CD4-positive, alpha-beta memory T cell (primary cell): ENCODE results near the gene TANC2. TPM values are rescaled to one million over a fixed set of nuclear protein-coding genes. Genes with fewer than 3 reads are reported as not detected.

Source experiments
- CTCF ChIA-PET: fragments of 350-600 bp; sonication (Branson Sonifier 250); formaldehyde crosslinking; loops from one replicate; lab custom pipeline; 2021; ENCODE audit warnings: inconsistent platforms; ENCODE audit not compliant: partially characterized antibody; lab: Charles Lee
- POLR2A ChIA-PET: fragments of 350-600 bp; sonication (Branson Sonifier 250); formaldehyde crosslinking; loops from one replicate; lab custom pipeline; 2021; ENCODE audit not compliant: partially characterized antibody; lab: Charles Lee
- DNase-seq, 5 donors: peaks; one replicate each; pipeline versions ENCODE4 v3.0.0 to v3.0.0-alpha.2; 2020 to 2022; ENCODE audit warnings: mixed read lengths in 1 of 5
- H3K27ac ChIP-seq: one replicate; pipeline ENCODE4 v1.7.0; 2013; ENCODE audit warnings: low read depth, low read length
- H3K27me3 ChIP-seq: 2 replicates; pipeline ENCODE4 v1.7.0; 2013; ENCODE audit warnings: mild to moderate bottlenecking, low read length, moderate library complexity; ENCODE audit not compliant: insufficient read depth
- H3K36me3 ChIP-seq: 2 replicates; pipeline ENCODE4 v1.7.0; 2013; ENCODE audit warnings: mild to moderate bottlenecking, low read length, moderate library complexity; ENCODE audit not compliant: insufficient read depth
- H3K4me1 ChIP-seq: 2 replicates; pipeline ENCODE4 v1.7.0; 2013; ENCODE audit warnings: mild to moderate bottlenecking, low read length, moderate library complexity; ENCODE audit not compliant: insufficient read depth
- H3K4me3 ChIP-seq, 2 donors: one replicate each; pipeline ENCODE4 v1.7.0; 2013; ENCODE audit warnings: low read length in 2 of 2, mild to moderate bottlenecking in 1 of 2
- H3K9me3 ChIP-seq, 2 donors: one replicate each; pipeline ENCODE4 v1.7.0; 2013; ENCODE audit warnings: low read length in 2 of 2, control low read depth in 1 of 2; ENCODE audit not compliant: control insufficient read depth in 1 of 2
- H3K27ac Mint-ChIP-seq, 7 donors: one replicate each; pipeline ENCODE4 v1.8.0; 2020 to 2021; ENCODE audit warnings: mixed read lengths in 7 of 7, mild to moderate bottlenecking in 6 of 7, inconsistent platforms in 3 of 7, moderate library complexity in 3 of 7
- H3K27me3 Mint-ChIP-seq, 2 donors: one replicate each; pipeline ENCODE4 v1.8.0; 2020 to 2021; ENCODE audit warnings: mixed read lengths in 2 of 2
- H3K36me3 Mint-ChIP-seq, 2 donors: one replicate each; pipeline ENCODE4 v1.8.0; 2020 to 2021; ENCODE audit warnings: mixed read lengths in 2 of 2, inconsistent platforms in 1 of 2, mild to moderate bottlenecking in 1 of 2
- H3K4me1 Mint-ChIP-seq, 4 donors: one replicate each; pipeline ENCODE4 v1.8.0; 2020 to 2021; ENCODE audit warnings: mixed read lengths in 4 of 4, mild to moderate bottlenecking in 1 of 4
- H3K4me3 Mint-ChIP-seq, 8 donors: one replicate each; pipeline ENCODE4 v1.8.0; 2020 to 2021; ENCODE audit warnings: mixed read lengths in 8 of 8, mild to moderate bottlenecking in 7 of 8, moderate library complexity in 6 of 8, inconsistent platforms in 3 of 8
- H3K9me3 Mint-ChIP-seq, 8 donors: one replicate each; pipeline ENCODE4 v1.8.0; 2020 to 2021; ENCODE audit warnings: mixed read lengths in 8 of 8, mild to moderate bottlenecking in 5 of 8, inconsistent platforms in 3 of 8, moderate library complexity in 1 of 8
- intact Hi-C: fragments of 100-400 bp; cut with micrococcal nuclease; formaldehyde crosslinking; loops from one replicate; pipeline ENCODE4 v1.15.1; 2023
- polyA plus RNA-seq, 2 donors: library from polyadenylated mRNA; unstranded; fragments of 300-500 nt; fragmentation: Illumina TruSeq; gene quantifications; one replicate each; pipeline ENCODE4 v1.2.3, GENCODE V29; 2021
- total RNA-seq, 2 experiments: library from RNA; stranded (reverse); gene quantifications; one replicate each; pipeline ENCODE4 v1.2.3, GENCODE V29; 2021

Gene TANC2
- total and polyA plus RNA-seq, 4 experiments from 2014 or later, result 1.3 to 37.8 (median 22.1) TPM

- intact Hi-C loops, result no loop called here
- Histone ChIP-seq H3K4me3 (no peak overlapping the region), H3K27me3 (no peaks in the 10 kb centered on the region), H3K36me3 (no peaks in the 10 kb centered on the region), H3K4me1 (peaks cover 30% of the 10 kb centered on the region), H3K27ac (no peak overlapping the region), H3K9me3 (no peaks in the 10 kb centered on the region)
- ChIA-PET CTCF (interaction anchor here (0.9 kb wide), 1 partner anchor 237 kb away, joined by 3 read pairs; no protein-coding TSS in a partner anchor), POLR2A (interaction anchor here (0.9 to 2.4 kb wide), 3 partner anchors 241 to 262 kb away, joined by 3 to 23 read pairs (median 3); no protein-coding TSS in a partner anchor)
- H3K4me1 Mint-ChIP-seq, result peaks cover 23 to 37% (median 25%) of the 10 kb centered on the region in 4 donors
- peaks cover 0 to 8% of the 10 kb centered on the region in 2 donors for H3K27me3 Mint-ChIP-seq
- H3K4me3 Mint-ChIP-seq, result peak overlapping the region in 5 of 8 donors; percentile 0 to 98 (median 31)
- DNase-seq, result no peak
- H3K9me3 Mint-ChIP-seq, result no peaks in the 10 kb centered on the region
- peaks cover 0 to 12% of the 10 kb centered on the region in 2 donors for H3K36me3 Mint-ChIP-seq
- H3K27ac Mint-ChIP-seq, result peak overlapping the region; percentile 4 to 100 (median 54)
Measured at GRCh38 chr17:62964506-62964905, 1.5 kb upstream of the TANC2 start.

DNA sequence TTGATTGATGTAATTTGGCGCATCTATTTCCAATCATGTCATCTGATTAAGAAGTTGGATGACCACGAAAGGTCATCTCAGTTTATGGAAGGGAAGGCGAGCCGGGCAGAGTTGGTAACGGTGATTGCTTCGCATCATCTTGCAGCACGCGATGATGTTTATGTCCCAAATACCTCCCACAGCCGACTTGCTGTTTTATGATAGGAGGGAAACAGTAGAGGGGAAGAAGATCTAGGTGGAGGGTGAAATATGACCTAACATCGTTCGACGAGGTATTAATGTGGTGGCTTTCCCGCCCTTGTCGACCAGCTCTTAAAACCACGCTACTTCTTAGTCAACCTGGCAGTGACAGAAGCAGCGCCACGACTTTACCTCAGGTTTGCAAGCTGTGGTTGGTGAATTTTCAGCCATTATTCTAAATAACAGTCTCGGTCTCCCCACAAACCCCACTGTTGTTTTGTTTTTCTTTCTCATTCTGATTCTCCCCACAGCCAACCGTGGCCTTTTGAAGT is 805 bp upstream of the TANC2 start:
- intact Hi-C loops, result loop anchor here (5.0 kb wide), 2 partner anchors 543 to 1328 kb away; partner anchors contain the start of gene METTL2A
- DNase-seq, result peak in 2 of 5 donors; percentile 6 to 77
- Histone ChIP-seq H3K4me1 (peaks cover 30% of the 10 kb centered on the region), H3K4me3 (peak overlapping the region; percentile 67 to 80), H3K36me3 (no peaks in the 10 kb centered on the region), H3K27ac (peak overlapping the region; percentile 64), H3K27me3 (no peaks in the 10 kb centered on the region), H3K9me3 (no peaks in the 10 kb centered on the region)
- peak overlapping the region; percentile 95 to 98 (median 96) for H3K4me3 Mint-ChIP-seq
- no peaks in the 10 kb centered on the region for H3K9me3 Mint-ChIP-seq
- ChIA-PET POLR2A (interaction anchor here (0.9 to 2.4 kb wide), 4 partner anchors 37 to 262 kb away, joined by 3 to 23 read pairs (median 3); no protein-coding TSS in a partner anchor), CTCF (interaction anchor here (0.9 kb wide), 1 partner anchor 238 kb away, joined by 3 read pairs; no protein-coding TSS in a partner anchor)
- peak overlapping the region; percentile 96 to 100 (median 99) for H3K27ac Mint-ChIP-seq
- peaks cover 0 to 12% of the 10 kb centered on the region in 2 donors for H3K36me3 Mint-ChIP-seq
- peaks cover 0 to 5% of the 10 kb centered on the region in 2 donors for H3K27me3 Mint-ChIP-seq
- peaks cover 23 to 37% (median 25%) of the 10 kb centered on the region in 4 donors for H3K4me1 Mint-ChIP-seq

DNA sequence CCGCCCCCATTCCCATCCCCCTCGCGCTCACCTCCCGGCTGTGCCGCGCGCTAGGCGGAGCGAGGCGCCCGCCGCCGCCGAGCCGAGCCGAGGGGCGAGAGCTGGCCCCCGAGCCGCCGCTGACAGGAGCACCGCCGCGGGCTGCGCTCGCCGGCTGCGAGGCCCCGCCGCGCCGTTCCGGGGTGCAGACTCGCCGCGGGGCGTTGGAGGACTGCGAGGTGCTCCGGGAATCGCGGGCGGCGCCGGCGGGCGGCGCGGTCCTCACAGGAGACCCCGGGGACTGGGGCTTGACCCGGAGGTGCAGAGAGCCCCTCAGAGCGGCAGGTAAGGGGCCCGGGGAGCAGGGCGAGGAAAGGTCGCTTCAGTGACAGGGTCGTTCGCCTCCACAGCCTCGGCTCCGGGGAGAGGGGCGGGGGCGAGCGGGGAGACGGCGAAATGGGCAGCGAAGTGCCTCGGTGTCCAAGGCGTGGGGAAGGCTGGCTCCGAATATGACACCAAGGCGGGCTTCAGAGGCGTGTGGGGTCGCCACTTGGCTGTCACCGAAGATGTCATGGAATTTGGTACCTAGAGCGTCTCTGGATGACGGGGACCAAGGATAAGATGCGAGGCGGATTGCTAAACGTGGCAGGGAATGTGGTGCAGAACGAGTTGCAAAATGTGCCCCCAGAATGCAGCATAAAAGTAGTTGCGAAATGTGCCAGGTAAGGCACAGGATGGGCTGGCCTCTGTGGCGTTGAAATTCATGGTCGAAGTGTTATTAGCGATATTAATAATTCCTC is 580 bp downstream of the TANC2 start:
- no peaks in the 10 kb centered on the region for H3K27me3 ChIP-seq
- Mint-ChIP-seq H3K27ac (peak overlapping the region; percentile 63 to 90 (median 77)), H3K9me3 (no peaks in the 10 kb centered on the region), H3K4me1 (peaks cover 23 to 37% (median 28%) of the 10 kb centered on the region in 4 donors), H3K36me3 (peaks cover 0 to 12% of the 10 kb centered on the region in 2 donors), H3K27me3 (peaks cover 0 to 3% of the 10 kb centered on the region in 2 donors), H3K4me3 (peak overlapping the region; percentile 85 to 92 (median 88))
- no peaks in the 10 kb centered on the region for H3K9me3 ChIP-seq
- DNase-seq, result peak in 2 of 5 donors; percentile 5 to 71
- ChIA-PET CTCF (interaction anchor here (0.6 to 1.4 kb wide), 4 partner anchors 8 to 294 kb away, joined by 3 to 4 read pairs (median 4); no protein-coding TSS in a partner anchor), POLR2A (interaction anchor here (0.6 to 2.4 kb wide), 3 partner anchors 9 to 243 kb away, joined by 3 to 23 read pairs (median 3); no protein-coding TSS in a partner anchor)
- no peaks in the 10 kb centered on the region for H3K36me3 ChIP-seq
- peak overlapping the region; percentile 72 for H3K27ac ChIP-seq
- H3K4me3 ChIP-seq, result peak overlapping the region; percentile 50 to 63
- intact Hi-C loops, result loop anchor here (5.0 kb wide), 2 partner anchors 544 to 1329 kb away; partner anchors contain the start of gene METTL2A
- peaks cover 30% of the 10 kb centered on the region for H3K4me1 ChIP-seq

DNA sequence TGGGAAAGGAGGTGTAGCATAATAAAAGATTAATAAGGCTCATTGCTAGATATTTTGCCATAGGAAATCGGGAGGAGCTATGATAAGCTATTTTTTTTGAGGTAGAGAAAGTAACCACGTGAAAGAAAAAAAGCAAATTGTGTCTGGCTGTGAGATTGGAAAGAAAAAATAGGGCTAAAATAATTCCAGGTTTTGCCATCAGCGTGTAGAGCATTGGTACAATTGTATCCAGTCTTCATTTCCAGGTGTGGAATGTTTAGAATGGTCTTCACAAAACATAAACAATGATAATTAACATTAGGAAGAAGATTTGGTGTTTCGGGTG is 1.1 kb downstream of the TANC2 start:
- peaks cover 0 to 12% of the 10 kb centered on the region in 2 donors for H3K36me3 Mint-ChIP-seq
- Histone ChIP-seq H3K27me3 (no peaks in the 10 kb centered on the region), H3K4me1 (peaks cover 30% of the 10 kb centered on the region), H3K36me3 (no peaks in the 10 kb centered on the region), H3K9me3 (no peaks in the 10 kb centered on the region), H3K4me3 (peak overlapping the region; percentile 50 to 63), H3K27ac (no peak overlapping the region)
- intact Hi-C loops, result loop anchor here (5.0 kb wide), 2 partner anchors 545 to 1330 kb away; partner anchors contain the start of gene METTL2A
- peak overlapping the region; percentile 18 to 90 (median 77) for H3K27ac Mint-ChIP-seq
- CTCF ChIA-PET, result interaction anchor here (0.6 to 1.4 kb wide), 4 partner anchors 9 to 294 kb away, joined by 3 to 4 read pairs (median 4); no protein-coding TSS in a partner anchor
- H3K27me3 Mint-ChIP-seq, result peaks cover 0 to 3% of the 10 kb centered on the region in 2 donors
- H3K4me1 Mint-ChIP-seq, result peaks cover 23 to 37% (median 29%) of the 10 kb centered on the region in 4 donors
- POLR2A ChIA-PET, result interaction anchor here (0.6 kb wide), 1 partner anchor 243 kb away, joined by 3 read pairs; no protein-coding TSS in a partner anchor
- H3K4me3 Mint-ChIP-seq, result peak overlapping the region; percentile 85 to 92 (median 88)
- H3K9me3 Mint-ChIP-seq, result no peaks in the 10 kb centered on the region
- DNase-seq, result no peak

GRCh38 chr17:62968445-62968923 is 2.4 kb downstream of the TANC2 start:
- Histone ChIP-seq H3K4me1 (peaks cover 30% of the 10 kb centered on the region), H3K27me3 (no peaks in the 10 kb centered on the region), H3K9me3 (no peaks in the 10 kb centered on the region), H3K27ac (no peak overlapping the region), H3K36me3 (no peaks in the 10 kb centered on the region), H3K4me3 (no peak overlapping the region)
- Mint-ChIP-seq H3K27ac (peak overlapping the region in 4 of 7 donors; percentile 24 to 89 (median 67)), H3K36me3 (peaks cover 0 to 12% of the 10 kb centered on the region in 2 donors), H3K4me1 (peaks cover 23 to 35% (median 30%) of the 10 kb centered on the region in 4 donors), H3K4me3 (peak overlapping the region; percentile 49 to 87 (median 63)), H3K9me3 (no peaks in the 10 kb centered on the region), H3K27me3 (no peaks in the 10 kb centered on the region)
- CTCF ChIA-PET, result interaction anchor here (0.6 to 2.0 kb wide), 6 partner anchors 9 to 546 kb away, joined by 3 to 10 read pairs (median 4); no protein-coding TSS in a partner anchor
- peak; percentile 69 to 79 (median 74) for DNase-seq
- POLR2A ChIA-PET, result interaction anchor here (0.6 to 1.1 kb wide), 2 partner anchors 244 to 1167 kb away, joined by 3 read pairs; no protein-coding TSS in a partner anchor
- intact Hi-C loops, result loop anchor here (1.0 to 5.0 kb wide), 5 partner anchors 244 to 1331 kb away; partner anchors contain the start of gene METTL2A

GRCh38 chr17:62970610-62971009 is 4.6 kb downstream of the TANC2 start:
- Histone ChIP-seq H3K4me1 (peaks cover 23% of the 10 kb centered on the region), H3K27me3 (no peaks in the 10 kb centered on the region), H3K27ac (no peak overlapping the region), H3K36me3 (no peaks in the 10 kb centered on the region), H3K4me3 (no peak overlapping the region), H3K9me3 (no peaks in the 10 kb centered on the region)
- ChIA-PET POLR2A (no interaction called here), CTCF (interaction anchor here (0.8 to 1.7 kb wide), 4 partner anchors 10 to 299 kb away, joined by 3 to 5 read pairs (median 4); no protein-coding TSS in a partner anchor)
- intact Hi-C loops, result no loop called here
- Mint-ChIP-seq H3K27me3 (no peaks in the 10 kb centered on the region), H3K4me3 (no peak overlapping the region), H3K36me3 (peaks cover 0 to 10% of the 10 kb centered on the region in 2 donors), H3K4me1 (peaks cover 18 to 27% (median 23%) of the 10 kb centered on the region in 4 donors), H3K9me3 (no peaks in the 10 kb centered on the region), H3K27ac (no peak overlapping the region)
- DNase-seq, result no peak
